HK-2 (cell line): ENCODE data around the gene LRCH1.

ENCODE experiments used
- DNase-seq: peaks from one replicate; pipeline ENCODE4 v3.0.0-alpha.2; 2018; ENCODE audit not compliant: unreplicated experiment

The LRCH1 gene

GRCh38 chr13:46639033-46639981 is 86.3 kb downstream of the LRCH1 start:
- peak; percentile 22 for DNase-seq

DNA sequence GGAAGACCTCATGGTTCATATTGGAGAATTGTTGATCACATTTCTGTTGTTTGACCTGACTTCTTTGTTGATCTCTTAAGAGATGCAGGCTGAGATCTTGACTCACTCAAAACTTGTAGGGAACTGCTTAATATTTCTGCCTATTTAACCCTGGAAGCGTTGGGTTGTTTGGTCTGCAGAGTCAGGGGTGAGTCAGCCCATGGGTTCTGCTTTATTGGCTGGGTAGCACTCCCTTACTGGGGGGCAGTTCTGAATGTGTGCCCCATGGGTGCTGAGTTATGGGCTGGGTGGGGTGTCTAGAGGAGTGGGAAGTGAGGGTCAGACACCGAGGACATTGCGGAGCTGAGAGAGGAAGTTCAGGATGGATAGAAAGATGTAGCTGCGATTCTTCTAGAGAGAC is 87.9 kb downstream of the LRCH1 start:
- peak; percentile 28 for DNase-seq

DNA sequence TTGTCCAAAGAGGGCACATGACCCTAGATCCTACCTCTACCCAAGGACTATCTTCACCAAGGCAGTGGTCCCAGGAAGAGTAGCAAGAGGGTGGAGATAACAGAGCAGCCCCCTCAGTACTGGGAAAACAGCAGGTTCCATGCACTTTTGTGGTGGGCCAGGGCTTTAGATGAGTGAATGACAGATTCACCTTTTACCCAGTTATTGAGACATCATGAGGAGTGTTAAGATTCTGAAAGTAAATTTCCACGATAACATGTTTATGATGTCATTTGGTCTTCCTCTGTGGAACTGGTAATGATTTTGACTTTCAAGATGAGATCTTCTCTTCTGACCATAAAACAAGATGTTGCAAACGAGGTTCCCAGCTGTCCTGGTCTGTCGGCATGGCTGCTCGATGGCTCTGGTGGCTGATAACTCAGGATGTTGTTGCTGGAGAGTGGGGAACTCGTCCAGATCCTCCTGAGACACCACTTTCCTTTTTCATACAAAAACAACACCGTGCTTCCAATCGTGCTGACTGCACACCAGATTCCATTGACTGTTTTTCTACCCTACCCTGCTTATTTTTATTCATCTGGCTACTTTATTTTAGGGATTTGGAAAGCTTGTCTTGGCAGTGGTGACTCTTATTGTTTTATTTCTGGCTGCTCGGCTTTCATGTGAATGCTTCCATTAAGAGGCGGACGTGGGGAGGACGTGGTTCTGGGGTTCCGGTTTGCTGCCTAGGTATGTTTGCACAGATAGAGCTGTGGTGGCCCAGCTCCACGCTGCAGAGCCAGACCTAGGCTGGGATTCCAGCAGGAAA is 88.5 kb downstream of the LRCH1 start:
- no peak for DNase-seq

DNA sequence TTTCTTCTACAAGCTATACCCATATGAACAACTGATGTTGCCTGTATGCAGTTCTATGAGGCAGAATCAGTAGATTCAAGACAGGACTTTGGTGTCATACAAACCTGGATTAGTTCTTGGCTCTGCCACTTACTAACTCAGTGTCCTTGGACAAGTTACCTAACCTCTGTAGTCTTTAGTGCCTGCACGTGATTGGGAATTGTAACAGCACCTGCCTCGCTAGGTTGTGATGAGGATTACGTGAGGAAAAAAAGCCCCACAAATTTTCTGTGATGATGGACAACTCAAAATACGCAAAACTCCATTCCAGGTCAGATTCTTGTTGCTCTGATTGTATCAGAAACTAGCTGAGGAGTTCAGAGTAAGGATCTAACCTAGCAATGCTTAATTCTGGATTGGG is 89.3 kb downstream of the LRCH1 start:
- DNase-seq: no peak

GRCh38 chr13:46643165-46643777 is 90.3 kb downstream of the LRCH1 start:
- no peak for DNase-seq

DNA sequence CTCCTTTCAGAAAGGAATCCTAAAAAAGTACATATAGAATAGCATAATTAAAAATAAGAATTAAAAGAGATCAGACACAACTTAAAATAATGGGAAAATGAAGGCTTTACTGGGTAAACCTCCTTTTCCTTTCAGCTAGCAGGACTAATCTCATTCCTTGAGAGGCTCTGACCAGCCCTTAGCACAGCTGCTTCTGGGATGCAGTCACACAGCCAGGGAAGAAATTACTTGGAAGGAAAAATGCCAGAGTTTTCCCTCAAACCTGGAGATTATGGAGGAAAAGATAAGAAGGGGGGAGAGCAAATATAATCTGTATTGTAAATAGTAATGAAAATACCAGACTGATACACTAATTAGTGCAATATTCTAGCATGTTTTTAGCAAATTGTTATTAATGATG is 91.8 kb downstream of the LRCH1 start:
- DNase-seq: no peak

DNA sequence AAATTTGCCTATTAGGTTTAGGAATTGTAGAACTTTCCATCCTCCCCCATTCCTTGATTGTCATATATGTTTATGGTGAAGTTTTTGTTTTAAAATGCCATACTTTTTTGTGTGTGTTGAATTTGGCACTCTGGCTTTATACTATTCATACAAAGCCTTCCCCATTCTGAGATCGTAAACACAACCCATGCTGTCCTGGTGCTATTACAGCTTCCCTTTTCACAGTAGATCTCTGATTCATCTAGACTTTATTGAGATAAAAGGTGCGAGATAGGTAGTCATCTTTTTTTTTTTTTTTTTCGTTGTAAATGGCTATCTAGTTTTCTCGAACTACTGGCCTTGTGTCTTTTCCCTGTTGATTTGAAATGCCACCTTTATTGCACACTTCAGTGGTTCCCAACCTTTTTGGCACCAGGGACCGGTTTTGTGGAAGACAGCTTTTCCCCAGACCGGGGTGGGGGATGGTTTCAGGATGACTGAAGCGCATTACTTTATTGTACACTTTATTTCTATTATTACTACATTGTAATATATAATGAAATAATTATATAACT is 94.6 kb downstream of the LRCH1 start:
- no peak for DNase-seq

DNA sequence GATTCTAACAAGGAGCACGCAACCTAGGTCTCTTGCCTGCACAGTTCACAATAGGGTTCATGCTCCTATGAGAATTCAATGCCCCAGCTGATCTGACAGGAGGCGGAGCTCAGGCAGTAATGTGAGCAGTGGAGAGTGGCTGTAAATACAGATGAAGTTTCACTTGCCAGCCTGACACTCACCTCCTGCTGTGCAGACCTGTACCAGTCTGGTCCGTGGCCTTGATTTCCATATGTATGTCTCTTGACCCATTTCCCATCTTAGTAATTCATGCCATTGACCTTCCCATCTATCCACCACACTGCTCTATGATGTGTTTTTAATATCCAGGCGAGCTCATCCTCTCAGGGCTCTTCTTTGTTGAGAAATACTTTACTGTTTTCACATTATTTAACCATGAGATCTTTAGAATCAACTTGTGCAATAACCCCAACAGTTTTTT is 95.2 kb downstream of the LRCH1 start:
- no peak for DNase-seq

- DNase-seq: no peak
Measured at GRCh38 chr13:46649816-46650215, 96.8 kb downstream of the LRCH1 start.

GRCh38 chr13:46654951-46655350 is 102.0 kb downstream of the LRCH1 start:
- no peak for DNase-seq

DNA sequence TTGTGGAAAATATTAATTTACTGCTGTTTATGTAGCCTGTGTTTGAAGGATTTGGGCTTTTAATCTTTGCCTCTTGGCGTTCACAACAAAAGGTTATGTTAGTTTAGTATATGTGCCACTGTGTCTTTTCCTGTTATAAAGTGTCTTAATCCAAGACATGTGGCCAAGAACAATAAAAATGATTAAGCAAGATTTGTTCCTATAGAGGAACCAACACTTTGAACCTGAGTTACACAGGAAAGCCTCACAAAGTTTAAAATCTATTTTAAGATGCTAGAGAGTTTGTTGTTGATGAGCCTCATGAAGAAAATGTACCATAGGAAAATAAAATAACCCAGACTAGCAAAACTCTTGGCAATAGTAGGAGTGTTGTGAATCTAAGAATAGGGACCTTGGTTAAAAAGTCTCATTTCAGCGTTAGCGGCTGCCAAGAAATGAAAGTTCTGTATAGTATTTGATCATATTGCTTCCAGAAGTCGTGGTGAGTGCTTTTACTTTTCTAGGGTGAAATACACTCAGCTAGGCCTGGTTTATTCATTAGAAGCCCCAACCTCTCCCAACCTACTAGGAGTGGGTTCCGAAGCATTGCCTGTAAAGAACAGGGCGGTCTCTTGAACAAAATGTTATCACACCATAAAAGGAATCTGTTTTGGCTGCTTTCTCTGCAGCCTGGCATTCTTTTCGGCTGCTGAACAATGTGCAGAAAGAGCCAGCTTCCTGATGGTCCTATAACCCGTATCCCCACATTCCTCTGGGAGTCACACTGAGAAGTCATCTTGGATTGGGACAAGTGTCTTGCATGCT is 102.6 kb downstream of the LRCH1 start:
- no peak for DNase-seq

GRCh38 chr13:46656786-46657185 is 103.8 kb downstream of the LRCH1 start:
- no peak for DNase-seq

DNA sequence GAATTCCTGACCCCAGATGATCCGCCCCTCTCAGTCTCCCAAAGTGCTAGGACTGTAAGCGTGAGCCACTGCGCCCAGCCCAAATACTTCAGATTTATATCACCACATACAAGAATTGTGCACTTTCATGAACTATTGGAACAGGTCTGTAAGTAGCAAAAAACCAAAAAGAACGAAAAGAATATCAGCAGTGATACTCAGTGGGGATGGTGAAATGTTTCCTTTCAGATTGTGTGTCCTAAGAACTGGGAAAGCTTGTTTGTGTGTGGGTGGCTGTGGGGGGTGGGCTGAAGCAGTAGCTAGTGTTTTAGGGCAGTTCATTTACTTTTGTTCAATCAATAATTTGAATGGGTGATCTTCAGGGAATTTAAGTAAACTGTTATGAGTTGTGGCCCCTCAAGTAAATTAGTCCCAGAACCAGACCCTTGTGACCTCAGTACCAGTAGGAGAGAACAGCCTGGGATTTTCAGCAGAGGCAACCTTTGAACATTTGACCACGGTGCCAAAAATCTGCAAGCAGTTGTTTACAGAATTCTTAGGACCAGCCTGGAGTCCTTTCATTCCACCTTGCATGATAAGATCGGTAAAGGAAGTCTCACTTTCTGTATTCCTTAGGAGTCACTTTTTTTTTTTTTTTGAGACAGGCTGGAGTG is 106.6 kb downstream of the LRCH1 start:
- DNase-seq: no peak

DNA sequence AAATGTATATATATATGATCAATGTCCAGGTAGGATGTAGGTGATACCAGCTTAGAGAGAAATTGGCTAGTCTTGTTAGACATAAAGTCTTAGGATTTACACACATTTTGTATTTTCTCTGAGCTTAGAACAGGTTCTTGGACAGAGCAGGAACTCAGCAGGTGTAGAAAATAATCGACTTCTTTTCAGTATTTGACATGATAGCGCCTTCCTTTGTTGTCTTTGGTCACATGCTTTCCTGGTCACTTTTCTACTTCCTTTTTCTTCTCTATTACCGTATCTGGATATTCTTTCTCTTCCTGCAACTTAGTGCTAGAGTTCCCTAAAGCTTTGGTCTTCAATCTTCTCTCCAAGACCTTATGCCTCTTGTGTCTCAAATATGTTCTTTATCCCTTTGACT is 107.4 kb downstream of the LRCH1 start:
- no peak for DNase-seq

DNA sequence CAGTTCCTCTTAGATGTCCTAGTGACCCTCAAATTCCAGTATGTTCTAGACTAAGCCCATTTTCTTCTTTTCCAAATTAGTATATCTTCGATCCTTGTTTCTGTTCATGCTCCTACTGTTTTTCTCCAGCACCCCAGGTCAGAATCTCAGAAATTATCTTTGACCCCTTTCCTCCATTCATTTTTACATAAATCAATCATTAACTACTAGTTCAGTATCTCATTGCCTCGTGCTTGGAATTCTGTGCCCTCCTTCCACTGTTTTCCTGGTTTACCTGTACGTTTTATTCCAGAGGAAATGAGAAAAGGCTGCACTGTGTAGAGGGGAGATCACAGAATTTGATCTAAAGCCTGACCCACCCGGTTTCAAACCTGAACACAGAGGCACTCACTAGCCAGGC is 107.9 kb downstream of the LRCH1 start:
- no peak for DNase-seq

GRCh38 chr13:46662690-46663089 is 109.7 kb downstream of the LRCH1 start:
- no peak for DNase-seq

DNA sequence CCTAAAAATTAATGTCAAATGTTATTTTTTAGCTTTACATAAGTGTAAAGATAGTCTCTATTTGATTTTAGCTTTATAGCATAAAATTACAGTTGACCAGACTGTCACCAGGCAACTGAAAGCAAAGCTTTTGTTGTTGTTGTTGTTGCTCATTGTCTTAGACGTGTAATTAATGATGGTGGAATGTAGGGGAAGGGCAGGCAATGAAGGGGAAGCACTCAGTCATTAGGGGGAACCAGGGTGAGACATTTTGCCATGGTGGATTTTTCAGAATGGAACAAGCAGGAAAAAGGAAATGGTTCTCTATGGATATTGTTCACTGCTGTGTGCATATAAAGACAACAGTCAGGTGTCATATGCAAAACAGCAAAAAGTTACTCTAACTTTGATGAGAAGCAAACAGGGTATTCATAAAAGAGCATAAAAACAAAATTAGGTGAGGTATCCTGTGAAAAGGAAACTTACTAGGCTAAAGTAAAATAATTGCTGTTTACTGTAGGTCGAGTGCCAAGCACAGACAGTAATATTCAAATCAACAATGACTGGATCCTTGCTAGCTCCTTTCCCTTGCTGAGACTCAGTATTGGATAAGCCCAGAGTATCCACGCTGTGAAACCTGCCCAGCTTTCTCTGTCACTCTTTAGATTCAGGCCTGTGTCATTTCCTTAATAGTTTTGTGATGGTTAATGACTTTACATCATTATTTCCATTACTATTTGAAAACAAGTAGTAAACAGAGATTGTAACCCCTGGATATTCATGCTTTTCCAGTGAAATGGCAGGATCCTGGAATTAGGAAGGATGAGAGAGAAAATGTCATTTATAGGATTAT is 110.5 kb downstream of the LRCH1 start:
- DNase-seq: no peak

GRCh38 chr13:46664195-46664594 is 111.2 kb downstream of the LRCH1 start:
- no peak for DNase-seq

- no peak for DNase-seq
Measured at GRCh38 chr13:46665248-46665632, 112.3 kb downstream of the LRCH1 start.
